Endodermal cell (in vitro differentiated cells): ENCODE data around the gene FOXO6. TPM values are rescaled to one million over a fixed set of nuclear protein-coding genes. Genes with fewer than 3 reads are reported as not detected.

Source experiments
- DNase-seq: peaks from one replicate; pipeline ENCODE4 v3.0.0-alpha.2; 2017
- H3K27ac ChIP-seq: 2 replicates; pipeline ENCODE4 v1.5.1; 2013; ENCODE audit warnings: mild to moderate bottlenecking, low read depth, low read length, moderate library complexity
- H3K27me3 ChIP-seq: 2 replicates; pipeline ENCODE4 v1.6.1; 2013; ENCODE audit warnings: mild to moderate bottlenecking, low read length, moderate library complexity; ENCODE audit not compliant: insufficient read depth, control insufficient read depth, poor library complexity, severe bottlenecking
- H3K36me3 ChIP-seq: 2 replicates; pipeline ENCODE4 v1.7.0; 2013; ENCODE audit warnings: mild to moderate bottlenecking, low read length, moderate library complexity; ENCODE audit not compliant: control insufficient read depth, insufficient read depth
- H3K4me1 ChIP-seq: one replicate; pipeline ENCODE4 v1.7.0; 2013; ENCODE audit warnings: low read length; ENCODE audit not compliant: control insufficient read depth, insufficient read depth
- H3K4me3 ChIP-seq: 2 replicates; pipeline ENCODE4 v1.5.1; 2013; ENCODE audit warnings: mild to moderate bottlenecking, low read length, moderate library complexity
- H3K9ac ChIP-seq: 2 replicates; pipeline ENCODE4 v1.6.1; 2013; ENCODE audit warnings: mild to moderate bottlenecking, low read length, moderate library complexity; ENCODE audit not compliant: poor library complexity, severe bottlenecking; ENCODE audit errors: extremely low read depth
- H3K9me3 ChIP-seq: 2 replicates; pipeline ENCODE4 v1.6.1; 2013; ENCODE audit warnings: mild to moderate bottlenecking, low read length, moderate library complexity; ENCODE audit not compliant: control insufficient read depth
- H3K27ac Mint-ChIP-seq: 2 replicates; pipeline ENCODE4 v1.8.0; 2020; ENCODE audit warnings: mixed read lengths
- H3K27me3 Mint-ChIP-seq: 2 replicates; pipeline ENCODE4 v1.8.0; 2021; ENCODE audit warnings: mild to moderate bottlenecking, mixed read lengths; ENCODE audit not compliant: insufficient read depth
- H3K36me3 Mint-ChIP-seq: 2 replicates; pipeline ENCODE4 v1.8.0; 2020; ENCODE audit warnings: low read depth, mixed read lengths
- H3K4me1 Mint-ChIP-seq: 2 replicates; pipeline ENCODE4 v1.8.0; 2020; ENCODE audit warnings: mixed read lengths
- H3K4me3 Mint-ChIP-seq: 2 replicates; pipeline ENCODE4 v1.8.0; 2020; ENCODE audit warnings: mild to moderate bottlenecking, moderate library complexity, mixed read lengths
- H3K9me3 Mint-ChIP-seq: 2 replicates; pipeline ENCODE4 v1.8.0; 2020; ENCODE audit warnings: mild to moderate bottlenecking, mixed read lengths
- WGBS, 2 experiments: methylation state at CpG; one replicate each; pipeline versions ENCODE4 v1.1.5 to v1.1.7; 2013; ENCODE audit warnings: missing lambda C conversion rate in 2 of 2, mixed read lengths in 1 of 2; ENCODE audit not compliant: insufficient coverage in 1 of 2, insufficient read length in 1 of 2; 5-methylcytosine and 5-hydroxymethylcytosine counted together
- total RNA-seq, 2 donors: library from RNA; stranded (reverse); fragmentation: NEBNext Ultra II Directional in 1 of 2; extraction: Animal tissue kit (Norgen Biotek cat#: 25700) in 1 of 2; gene quantifications; 2 replicates in 1 of 2; 3 replicates in 1 of 2; pipeline ENCODE4 v1.2.1, GENCODE V29; 2021
- TF ChIP-seq, protein P1 (sequence below): fragments of 200-600 bp; sonication (generic); conservative IDR thresholded peaks from 2 replicates; pipeline ENCODE4 v1.5.0; 2021; ENCODE audit warnings: antibody characterized with exemption, mild to moderate bottlenecking

FOXO6 gene
- total RNA-seq, 2 donors from 2014 or later: 1.7 to 1.8 TPM

GRCh38 chr1:41333146-41333784 lies 28.0 kb upstream of the FOXO6 start:
- peaks cover 5% of the 10 kb centered on the region for H3K4me1 Mint-ChIP-seq
- Histone ChIP-seq H3K4me3 (no peak overlapping the region), H3K27me3 (peaks cover 5% of the 10 kb centered on the region), H3K4me1 (no peaks in the 10 kb centered on the region), H3K36me3 (no peaks in the 10 kb centered on the region), H3K9ac (no peak overlapping the region), H3K27ac (no peak overlapping the region), H3K9me3 (peaks cover 11% of the 10 kb centered on the region)
- no peak overlapping the region for H3K27ac Mint-ChIP-seq
- no peak overlapping the region for H3K4me3 Mint-ChIP-seq
- H3K9me3 Mint-ChIP-seq: peaks cover 16% of the 10 kb centered on the region
- peaks cover 14% of the 10 kb centered on the region for H3K27me3 Mint-ChIP-seq
- 69 to 74% methylated on average over 1 to 6 of the region's 6 CpGs for WGBS, 2 experiments
- TF ChIP-seq, protein P1, sequence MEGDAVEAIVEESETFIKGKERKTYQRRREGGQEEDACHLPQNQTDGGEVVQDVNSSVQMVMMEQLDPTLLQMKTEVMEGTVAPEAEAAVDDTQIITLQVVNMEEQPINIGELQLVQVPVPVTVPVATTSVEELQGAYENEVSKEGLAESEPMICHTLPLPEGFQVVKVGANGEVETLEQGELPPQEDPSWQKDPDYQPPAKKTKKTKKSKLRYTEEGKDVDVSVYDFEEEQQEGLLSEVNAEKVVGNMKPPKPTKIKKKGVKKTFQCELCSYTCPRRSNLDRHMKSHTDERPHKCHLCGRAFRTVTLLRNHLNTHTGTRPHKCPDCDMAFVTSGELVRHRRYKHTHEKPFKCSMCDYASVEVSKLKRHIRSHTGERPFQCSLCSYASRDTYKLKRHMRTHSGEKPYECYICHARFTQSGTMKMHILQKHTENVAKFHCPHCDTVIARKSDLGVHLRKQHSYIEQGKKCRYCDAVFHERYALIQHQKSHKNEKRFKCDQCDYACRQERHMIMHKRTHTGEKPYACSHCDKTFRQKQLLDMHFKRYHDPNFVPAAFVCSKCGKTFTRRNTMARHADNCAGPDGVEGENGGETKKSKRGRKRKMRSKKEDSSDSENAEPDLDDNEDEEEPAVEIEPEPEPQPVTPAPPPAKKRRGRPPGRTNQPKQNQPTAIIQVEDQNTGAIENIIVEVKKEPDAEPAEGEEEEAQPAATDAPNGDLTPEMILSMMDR: no peak
- peak; percentile 22 for DNase-seq
- H3K36me3 Mint-ChIP-seq: no peaks in the 10 kb centered on the region

GRCh38 chr1:41338820-41339219 lies 22.4 kb upstream of the FOXO6 start:
- TF ChIP-seq, protein P1: no peak
- no peak overlapping the region for H3K4me3 Mint-ChIP-seq
- Histone ChIP-seq H3K27me3 (peaks cover 5% of the 10 kb centered on the region), H3K4me3 (no peak overlapping the region), H3K36me3 (no peaks in the 10 kb centered on the region), H3K4me1 (peaks cover 9% of the 10 kb centered on the region), H3K9me3 (peaks cover 32% of the 10 kb centered on the region), H3K27ac (no peak overlapping the region), H3K9ac (no peak overlapping the region)
- H3K27ac Mint-ChIP-seq: no peak overlapping the region
- peaks cover 28% of the 10 kb centered on the region for H3K27me3 Mint-ChIP-seq
- peaks cover 30% of the 10 kb centered on the region for H3K9me3 Mint-ChIP-seq
- no CpG with 5 or more reads among the region's 1 CpG for WGBS, 2 experiments
- no peak for DNase-seq
- no peaks in the 10 kb centered on the region for H3K36me3 Mint-ChIP-seq
- H3K4me1 Mint-ChIP-seq: peaks cover 23% of the 10 kb centered on the region

GRCh38 chr1:41340655-41341364 lies 20.4 kb upstream of the FOXO6 start:
- H3K9me3 Mint-ChIP-seq: peaks cover 17% of the 10 kb centered on the region
- H3K27me3 ChIP-seq: peaks cover 5% of the 10 kb centered on the region
- no peak overlapping the region for H3K4me3 Mint-ChIP-seq
- peaks cover 33% of the 10 kb centered on the region for H3K4me1 Mint-ChIP-seq
- H3K9ac ChIP-seq: no peak overlapping the region
- TF ChIP-seq, protein P1: peak; percentile 60
- 33% methylated on average over 1 of the region's 2 CpGs; no CpG with 5 or more reads in 1 of the 2 experiments for WGBS, 2 experiments
- peaks cover 27% of the 10 kb centered on the region for H3K9me3 ChIP-seq
- H3K4me1 ChIP-seq: peaks cover 9% of the 10 kb centered on the region
- no peaks in the 10 kb centered on the region for H3K36me3 ChIP-seq
- peaks cover 41% of the 10 kb centered on the region for H3K27me3 Mint-ChIP-seq
- H3K27ac Mint-ChIP-seq: peak overlapping the region; percentile 89
- no peak overlapping the region for H3K4me3 ChIP-seq
- DNase-seq: no peak
- H3K36me3 Mint-ChIP-seq: no peaks in the 10 kb centered on the region
- H3K27ac ChIP-seq: no peak overlapping the region
